Left lung (tissue), 10 donors: ENCODE measurements around the gene DNM3. TPM values are rescaled to one million over a fixed set of nuclear protein-coding genes. Genes with fewer than 3 reads are reported as not detected.

Source experiments
- ATAC-seq: fragments of 200-7000 bp; cut with Tn5 transposase; one replicate; pipeline ENCODE4 v1.9.1; 2020; ENCODE audit warnings: moderate library complexity
- DNase-seq, 4 donors: peaks; one replicate each; pipeline ENCODE4 v3.0.0-alpha.2; 2013 to 2020
- H3K27ac ChIP-seq, 2 donors: fragments of 200-600 bp; sonication (generic) in 1 of 2; one replicate each; pipeline versions ENCODE4 v1.5.0 to v1.8.0; 2020 to 2021
- H3K27me3 ChIP-seq, 2 donors: fragments of 200-600 bp; sonication (generic) in 1 of 2; one replicate each; pipeline versions ENCODE4 v1.5.0 to v1.8.0; 2020 to 2021
- H3K36me3 ChIP-seq, 2 donors: fragments of 200-600 bp; sonication (generic) in 1 of 2; one replicate each; pipeline versions ENCODE4 v1.5.0 to v1.8.0; 2020 to 2021
- H3K4me1 ChIP-seq, 2 donors: fragments of 200-600 bp; one replicate each; pipeline ENCODE4 v1.8.0; 2021
- H3K4me3 ChIP-seq, 2 donors: fragments of 200-600 bp; sonication (generic) in 1 of 2; one replicate each; pipeline versions ENCODE4 v1.5.0 to v1.8.0; 2020 to 2021; ENCODE audit warnings: mild to moderate bottlenecking in 1 of 2
- H3K9me3 ChIP-seq, 2 donors: fragments of 200-600 bp; sonication (generic) in 1 of 2; one replicate each; pipeline versions ENCODE4 v1.5.0 to v1.8.0; 2020 to 2021
- intact Hi-C, 2 donors: fragments of 100-400 bp; cut with DNase I; formaldehyde crosslinking; loops; one replicate each; pipeline versions ENCODE4 v1.11.2 to v1.14.2; 2022
- polyA plus RNA-seq, 6 donors: library from polyadenylated mRNA; unstranded; fragments of 120-200 nt; gene quantifications; one replicate each; pipeline ENCODE4 v1.2.1, GENCODE V29; 2013; ENCODE audit not compliant: insufficient read length in 6 of 6
- total RNA-seq, 2 donors: library from RNA; stranded (reverse); fragmentation: NEBNext Ultra II Directional; extraction: Animal tissue kit (Norgen Biotek cat#: 25700); gene quantifications; one replicate each; pipeline ENCODE4 v1.2.1, GENCODE V29; 2021
- TF ChIP-seq, protein P1 (sequence below), 2 donors: fragments of 200-600 bp; sonication (generic) in 1 of 2; IDR thresholded peaks; one replicate each; pipeline versions ENCODE4 v1.5.0 to v1.8.0; 2021; ENCODE audit warnings: antibody characterized with exemption in 2 of 2
- donor health status: DM: no; HTN: yes; CAD: no.
- donor health status: DM: no; HTN: no; CAD: no.

Gene DNM3
- total and polyA plus RNA-seq, 8 donors, result 5.2 to 7.7 (median 6.3) TPM

DNA sequence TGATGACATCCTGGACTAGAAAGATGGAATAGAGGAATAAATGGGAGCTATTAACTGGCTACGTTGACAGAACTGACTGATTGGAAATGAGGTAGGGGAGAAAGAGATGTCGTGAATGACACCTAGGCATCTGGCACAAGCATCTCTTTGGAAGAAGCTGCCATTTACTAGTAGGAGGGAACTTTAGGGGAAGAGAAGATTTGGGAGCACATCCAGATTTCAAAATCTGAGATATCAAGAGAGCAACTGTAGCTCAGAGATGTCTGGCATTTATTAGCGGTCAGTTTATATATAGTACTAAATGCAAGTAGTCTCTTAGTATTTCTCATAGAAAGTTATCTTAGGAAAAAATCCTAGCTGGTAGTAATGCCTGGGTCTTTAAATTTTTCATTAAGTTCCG is 447.3 kb downstream of the DNM3 start:
- H3K9me3 ChIP-seq, result no peaks in the 10 kb centered on the region
- no peaks in the 10 kb centered on the region for H3K27me3 ChIP-seq
- H3K4me3 ChIP-seq, result no peak overlapping the region
- TF ChIP-seq, protein P1, sequence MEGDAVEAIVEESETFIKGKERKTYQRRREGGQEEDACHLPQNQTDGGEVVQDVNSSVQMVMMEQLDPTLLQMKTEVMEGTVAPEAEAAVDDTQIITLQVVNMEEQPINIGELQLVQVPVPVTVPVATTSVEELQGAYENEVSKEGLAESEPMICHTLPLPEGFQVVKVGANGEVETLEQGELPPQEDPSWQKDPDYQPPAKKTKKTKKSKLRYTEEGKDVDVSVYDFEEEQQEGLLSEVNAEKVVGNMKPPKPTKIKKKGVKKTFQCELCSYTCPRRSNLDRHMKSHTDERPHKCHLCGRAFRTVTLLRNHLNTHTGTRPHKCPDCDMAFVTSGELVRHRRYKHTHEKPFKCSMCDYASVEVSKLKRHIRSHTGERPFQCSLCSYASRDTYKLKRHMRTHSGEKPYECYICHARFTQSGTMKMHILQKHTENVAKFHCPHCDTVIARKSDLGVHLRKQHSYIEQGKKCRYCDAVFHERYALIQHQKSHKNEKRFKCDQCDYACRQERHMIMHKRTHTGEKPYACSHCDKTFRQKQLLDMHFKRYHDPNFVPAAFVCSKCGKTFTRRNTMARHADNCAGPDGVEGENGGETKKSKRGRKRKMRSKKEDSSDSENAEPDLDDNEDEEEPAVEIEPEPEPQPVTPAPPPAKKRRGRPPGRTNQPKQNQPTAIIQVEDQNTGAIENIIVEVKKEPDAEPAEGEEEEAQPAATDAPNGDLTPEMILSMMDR (IDR thresholded peaks at IDR 0.05), result no peak
- intact Hi-C loops, result no loop called here
- peaks cover 7 to 9% of the 10 kb centered on the region in 2 donors for H3K4me1 ChIP-seq
- H3K27ac ChIP-seq, result no peak overlapping the region
- ATAC-seq, result no peak
- no peak for DNase-seq
- no peaks in the 10 kb centered on the region for H3K36me3 ChIP-seq

DNA sequence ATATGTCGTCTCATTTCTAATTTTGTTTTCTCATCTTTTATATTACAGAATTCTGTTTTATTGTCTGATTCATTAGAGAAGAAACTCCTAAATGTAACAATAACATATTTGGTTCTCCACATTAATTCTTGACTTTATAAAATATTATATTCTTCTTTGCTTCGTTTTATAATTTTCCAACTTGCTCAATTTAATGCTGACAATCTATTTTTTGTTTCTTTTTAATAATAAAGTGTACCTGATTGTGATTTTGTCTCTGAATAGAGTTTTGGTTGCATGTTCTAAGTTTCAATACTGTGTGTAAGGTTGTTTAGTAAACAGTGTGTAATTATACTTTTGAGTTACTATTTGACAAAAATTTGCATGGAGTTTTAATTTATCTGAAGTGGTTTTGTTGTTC is 448.1 kb downstream of the DNM3 start:
- H3K27me3 ChIP-seq, result no peaks in the 10 kb centered on the region
- DNase-seq, result no peak
- H3K27ac ChIP-seq, result no peak overlapping the region
- TF ChIP-seq, protein P1 (IDR thresholded peaks at IDR 0.05), result no peak
- no peaks in the 10 kb centered on the region for H3K9me3 ChIP-seq
- intact Hi-C loops, result no loop called here
- no peak overlapping the region for H3K4me3 ChIP-seq
- no peaks in the 10 kb centered on the region for H3K36me3 ChIP-seq
- peaks cover 7 to 9% of the 10 kb centered on the region in 2 donors for H3K4me1 ChIP-seq
- no peak for ATAC-seq

DNA sequence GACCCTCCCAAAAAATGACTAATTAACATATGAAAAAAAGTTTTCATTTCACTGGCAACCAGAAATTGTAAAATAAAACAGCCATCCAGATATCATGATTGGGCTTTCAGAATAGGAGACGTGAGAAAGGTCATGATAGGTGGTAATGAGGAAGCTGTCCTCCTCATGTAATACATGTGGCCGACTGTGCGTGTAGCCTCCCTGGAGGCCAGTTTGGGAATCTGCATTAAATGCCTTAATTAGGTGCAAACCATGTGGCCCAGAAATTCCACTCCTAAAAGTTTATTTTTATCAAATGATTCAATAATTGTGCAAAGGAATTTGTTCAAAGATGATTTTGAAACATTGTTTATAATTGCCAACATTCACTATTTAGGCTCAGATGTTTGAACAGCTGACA is 451.5 kb downstream of the DNM3 start:
- H3K27ac ChIP-seq, result no peak overlapping the region
- DNase-seq (no peak), ATAC-seq (no peak)
- H3K27me3 ChIP-seq, result no peaks in the 10 kb centered on the region
- no peak overlapping the region for H3K4me3 ChIP-seq
- no peaks in the 10 kb centered on the region for H3K36me3 ChIP-seq
- no peaks in the 10 kb centered on the region for H3K9me3 ChIP-seq
- TF ChIP-seq, protein P1 (IDR thresholded peaks at IDR 0.05), result no peak
- intact Hi-C loops, result no loop called here
- H3K4me1 ChIP-seq, result no peaks in the 10 kb centered on the region

DNA sequence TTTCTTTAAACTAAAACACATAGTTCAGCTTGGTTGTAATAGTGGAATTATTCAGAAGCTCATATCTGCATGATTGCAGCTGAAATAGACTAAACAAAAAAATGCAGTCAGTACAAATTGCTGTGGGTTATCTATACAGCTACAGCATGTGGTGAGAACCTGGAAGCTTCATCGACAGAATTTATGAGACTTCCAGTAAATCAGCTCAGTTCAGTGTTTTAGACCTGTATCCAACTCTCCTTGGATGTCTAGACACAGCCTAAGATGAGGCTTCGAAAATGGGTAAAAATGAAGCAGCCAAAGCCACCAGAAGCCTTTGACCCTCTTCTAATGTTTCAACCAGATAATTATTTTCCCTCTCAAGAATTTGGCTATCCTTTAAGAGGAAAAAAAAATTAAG is 452.1 kb downstream of the DNM3 start:
- ATAC-seq (peak; percentile 62), DNase-seq (no peak)
- Histone ChIP-seq H3K27ac (no peak overlapping the region), H3K4me1 (no peaks in the 10 kb centered on the region), H3K27me3 (no peaks in the 10 kb centered on the region), H3K4me3 (no peak overlapping the region), H3K9me3 (no peaks in the 10 kb centered on the region), H3K36me3 (no peaks in the 10 kb centered on the region)
- intact Hi-C loops, result no loop called here
- TF ChIP-seq, protein P1 (IDR thresholded peaks at IDR 0.05), result no peak

DNA sequence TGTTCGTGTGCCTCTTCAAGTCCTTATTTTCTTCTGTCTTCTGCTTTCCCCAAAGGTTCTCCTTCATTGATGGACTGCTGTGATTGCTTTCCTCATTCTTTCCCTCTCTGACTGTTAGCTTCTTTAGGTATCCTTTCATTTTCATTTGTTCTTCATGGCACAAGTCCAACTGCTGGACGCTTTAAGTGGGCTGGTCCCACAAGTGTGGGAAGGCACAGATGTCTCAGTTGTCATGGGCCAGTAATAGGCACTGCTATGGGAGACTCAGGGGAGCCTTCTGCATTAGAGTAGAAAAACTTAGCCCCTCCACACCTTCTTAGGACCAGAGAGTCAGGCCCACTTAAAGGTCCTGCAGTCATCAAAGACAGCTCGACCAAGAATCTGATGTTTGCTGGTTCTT is 456.8 kb downstream of the DNM3 start:
- H3K36me3 ChIP-seq, result no peaks in the 10 kb centered on the region
- H3K4me1 ChIP-seq, result no peaks in the 10 kb centered on the region
- TF ChIP-seq, protein P1 (IDR thresholded peaks at IDR 0.05), result no peak
- no peaks in the 10 kb centered on the region for H3K27me3 ChIP-seq
- intact Hi-C loops, result no loop called here
- DNase-seq (no peak), ATAC-seq (no peak)
- peaks cover 0 to 4% of the 10 kb centered on the region in 2 donors for H3K9me3 ChIP-seq
- H3K4me3 ChIP-seq, result no peak overlapping the region
- no peak overlapping the region for H3K27ac ChIP-seq
